GM21786 (cell line): ENCODE results near the gene PNPLA7.
"Not testable (repeated sequence)": the region's sequence is repeated elsewhere in the genome, so short reads cannot be mapped to it uniquely, and the experiment has no call there.

Source experiments
- ATAC-seq: cut with Tn5 transposase; IDR thresholded peaks from one replicate; pipeline ENCODE4 v1.9.1; 2021; ENCODE audit not compliant: unreplicated experiment

Gene PNPLA7

DNA sequence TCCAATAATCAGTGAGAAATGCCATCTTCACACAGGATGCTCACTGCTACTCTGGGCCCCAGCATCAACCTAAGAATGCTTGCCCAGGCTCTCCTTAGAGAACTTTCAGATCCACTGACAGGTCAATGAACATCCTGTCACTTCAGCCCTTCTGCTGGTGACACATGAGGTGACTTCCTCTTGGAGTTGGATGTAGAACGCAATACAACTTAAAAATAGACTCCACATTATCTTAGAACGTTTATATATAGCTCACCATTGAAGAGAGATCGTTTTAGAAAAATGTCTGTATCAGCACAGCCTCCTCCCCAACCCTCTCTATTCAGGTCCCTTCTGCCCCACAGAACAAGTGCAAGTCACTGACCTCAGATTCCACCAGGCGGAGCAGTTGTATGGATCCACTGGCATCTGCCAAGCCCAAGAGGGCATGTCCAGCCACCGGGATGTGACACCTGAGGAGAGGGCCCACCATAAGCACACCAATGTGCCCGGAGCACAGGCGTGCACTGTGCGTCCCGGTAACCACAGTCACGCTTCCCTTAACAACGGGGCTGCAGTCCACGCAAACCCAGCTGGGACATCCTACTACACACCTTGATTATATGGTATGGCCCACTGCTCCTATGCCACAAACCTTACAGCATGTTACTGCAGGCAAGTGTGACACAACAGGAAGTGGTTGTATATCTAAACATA is 25.7 kb upstream of the PNPLA7 start:
- ATAC-seq: no peak

DNA sequence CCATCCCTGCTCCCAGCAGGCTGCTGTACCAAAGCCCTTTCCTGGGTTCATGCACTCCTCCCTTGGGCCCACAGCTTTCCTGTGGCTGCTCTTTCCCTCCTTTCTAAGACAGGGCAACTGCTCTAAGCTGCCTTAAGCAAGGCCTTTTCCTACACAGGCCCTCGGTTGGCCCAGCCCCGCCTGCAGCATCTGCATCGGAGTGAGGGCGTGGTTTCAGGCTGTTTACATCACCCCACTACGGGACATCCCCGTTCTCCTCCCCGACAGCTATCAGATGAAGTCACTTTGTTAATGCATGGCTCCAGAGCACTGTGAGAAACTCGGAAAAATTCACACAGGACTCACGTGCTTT is 25.1 kb upstream of the PNPLA7 start:
- ATAC-seq: no peak

DNA sequence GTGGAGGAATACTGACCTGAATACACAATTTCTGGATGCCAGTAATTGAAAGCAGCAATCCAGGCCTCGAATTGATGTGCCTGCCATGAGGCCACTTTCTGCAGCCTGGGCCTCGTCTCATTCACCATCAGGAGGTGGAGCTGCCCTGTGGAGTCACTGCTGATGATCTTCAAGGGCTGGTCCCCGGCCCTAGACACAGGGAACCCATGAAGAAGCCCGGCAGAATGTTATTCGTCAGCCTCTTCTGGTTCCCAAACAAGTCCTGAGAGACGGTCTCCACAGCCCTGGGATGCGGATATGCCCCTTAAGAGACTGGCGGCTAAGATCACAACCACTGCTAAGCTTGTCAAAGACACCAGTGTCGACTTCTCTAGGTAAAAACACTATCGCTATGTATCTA is 24.0 kb upstream of the PNPLA7 start:
- ATAC-seq: no peak

DNA sequence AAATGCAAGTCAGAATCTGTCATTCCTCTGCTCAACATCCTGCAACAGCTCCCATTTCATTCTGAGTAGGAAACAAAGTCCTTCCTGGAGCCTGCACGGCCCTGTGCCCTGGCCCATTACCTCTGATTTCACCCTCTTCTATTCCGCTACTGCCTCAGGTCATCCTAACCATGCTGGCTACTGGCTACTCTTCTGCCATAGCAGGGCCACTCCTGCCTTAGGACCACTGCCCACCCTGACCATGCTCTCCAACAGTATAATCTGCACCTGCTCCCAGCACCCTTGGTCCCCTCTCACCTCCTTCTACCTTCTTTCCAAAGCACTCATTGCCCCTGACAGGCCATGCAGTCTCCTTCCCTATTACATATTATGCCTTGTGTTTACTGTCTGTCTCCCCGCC is 20.4 kb upstream of the PNPLA7 start:
- no peak for ATAC-seq

DNA sequence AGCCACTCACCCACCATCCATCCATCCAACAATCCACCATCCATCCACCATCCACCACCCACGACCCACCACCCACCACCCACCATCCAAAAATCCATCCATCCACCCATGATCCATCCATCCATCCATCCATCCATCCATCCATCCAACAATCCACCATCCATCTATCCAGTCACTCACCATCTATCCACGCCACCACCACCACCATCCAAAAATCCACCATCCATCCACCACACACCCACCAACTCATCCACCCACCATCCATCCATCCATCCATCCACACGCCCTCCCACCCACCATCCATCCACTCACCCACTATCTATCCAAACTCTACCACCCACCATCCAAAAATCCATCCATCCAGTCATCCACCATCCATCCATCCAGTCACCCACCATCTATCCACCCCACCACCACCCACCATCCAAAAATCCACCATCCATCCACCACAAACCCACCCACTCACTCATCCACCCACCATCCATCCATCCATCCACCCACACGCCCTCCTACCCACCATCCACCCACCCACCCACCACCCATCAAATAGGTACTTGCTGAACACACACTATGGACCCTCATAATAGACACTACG is 19.5 kb upstream of the PNPLA7 start:
- no peak for ATAC-seq

DNA sequence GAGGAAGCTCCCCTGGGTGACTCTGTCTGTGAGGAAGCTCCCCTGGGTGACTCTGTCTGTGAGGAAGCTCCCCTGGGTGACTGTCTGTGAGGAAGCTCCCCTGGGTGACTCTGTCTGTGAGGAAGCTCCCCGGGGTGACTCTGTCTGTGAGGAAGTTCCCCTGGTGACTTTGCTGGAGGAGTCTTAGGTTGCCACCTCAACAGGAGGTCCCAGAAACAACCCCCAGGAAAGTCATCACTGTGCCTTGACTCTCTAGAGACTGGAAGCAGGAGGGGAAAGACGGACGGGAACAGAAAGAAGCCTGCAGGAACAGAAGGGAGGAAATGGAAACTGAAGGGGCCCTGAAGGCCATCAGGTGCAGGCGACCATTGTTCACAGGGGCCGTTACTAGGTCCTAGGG is 18.2 kb upstream of the PNPLA7 start:
- not testable (repeated sequence) for ATAC-seq

DNA sequence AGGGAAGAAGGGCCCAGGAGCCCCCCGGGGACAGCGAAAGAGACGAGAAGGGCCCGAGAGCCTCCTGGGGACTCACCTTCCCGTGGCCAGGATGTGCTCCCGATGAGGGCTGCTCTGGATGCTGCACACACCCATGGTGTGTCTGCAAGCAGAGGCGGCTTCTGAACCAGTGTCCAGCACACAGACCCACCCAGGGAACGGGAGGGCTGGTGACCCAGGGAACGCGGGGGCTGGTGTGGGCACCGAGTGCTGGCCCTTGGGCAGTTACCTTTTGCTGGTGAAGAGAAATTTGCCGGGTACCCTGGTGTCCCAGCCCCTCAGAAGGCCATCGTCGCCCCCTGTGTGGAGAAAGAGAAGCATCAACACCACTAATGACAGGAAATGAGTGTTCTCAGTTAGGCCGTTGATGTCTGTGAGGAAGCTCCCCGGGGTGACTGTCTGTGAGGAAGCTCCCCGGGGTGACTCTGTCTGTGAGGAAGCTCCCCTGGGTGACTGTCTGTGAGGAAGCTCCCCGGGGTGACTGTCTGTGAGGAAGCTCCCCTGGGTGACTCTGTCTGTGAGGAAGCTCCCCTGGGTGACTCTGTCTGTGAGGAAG is 14.7 kb upstream of the PNPLA7 start:
- ATAC-seq: no peak

DNA sequence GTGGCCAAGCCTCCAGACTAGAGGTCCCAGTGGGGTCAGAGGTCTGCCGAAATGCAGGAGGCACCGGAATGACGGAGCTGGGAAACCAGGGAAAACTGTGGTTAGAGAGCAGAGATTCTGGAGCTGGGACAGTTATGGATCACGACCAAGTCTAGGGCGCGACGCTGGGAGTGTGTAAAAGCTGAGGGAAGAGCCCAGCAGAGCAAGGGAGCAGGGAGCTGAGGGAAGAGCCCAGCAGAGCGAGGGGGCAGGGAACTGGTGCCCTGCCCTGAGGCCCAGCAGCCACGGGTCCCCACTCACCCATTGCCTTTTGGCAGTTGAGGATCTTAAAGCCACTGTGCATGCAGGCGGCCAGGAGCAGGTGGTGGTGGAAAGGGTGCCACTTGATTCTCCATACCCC is 13.9 kb upstream of the PNPLA7 start:
- no peak for ATAC-seq

DNA sequence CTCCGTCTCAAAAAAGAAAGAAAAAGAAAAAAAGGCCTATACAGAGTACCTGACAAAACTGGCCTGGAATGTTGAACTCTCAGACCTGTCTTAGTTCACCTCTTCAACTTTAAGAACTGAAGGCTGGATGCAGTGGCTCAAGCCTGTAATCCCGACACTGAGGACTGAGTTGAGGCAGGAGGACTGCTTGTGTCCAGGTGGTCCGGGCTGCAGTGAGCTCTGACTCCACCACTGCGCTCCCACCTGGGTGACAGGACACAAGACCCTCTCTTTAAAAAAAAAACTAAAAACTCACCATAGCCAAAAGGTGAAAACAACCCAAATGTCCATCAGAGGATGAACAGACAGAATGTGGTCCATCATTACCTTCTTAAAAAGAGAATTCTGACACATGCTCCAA is 7.9 kb upstream of the PNPLA7 start:
- ATAC-seq: no peak

DNA sequence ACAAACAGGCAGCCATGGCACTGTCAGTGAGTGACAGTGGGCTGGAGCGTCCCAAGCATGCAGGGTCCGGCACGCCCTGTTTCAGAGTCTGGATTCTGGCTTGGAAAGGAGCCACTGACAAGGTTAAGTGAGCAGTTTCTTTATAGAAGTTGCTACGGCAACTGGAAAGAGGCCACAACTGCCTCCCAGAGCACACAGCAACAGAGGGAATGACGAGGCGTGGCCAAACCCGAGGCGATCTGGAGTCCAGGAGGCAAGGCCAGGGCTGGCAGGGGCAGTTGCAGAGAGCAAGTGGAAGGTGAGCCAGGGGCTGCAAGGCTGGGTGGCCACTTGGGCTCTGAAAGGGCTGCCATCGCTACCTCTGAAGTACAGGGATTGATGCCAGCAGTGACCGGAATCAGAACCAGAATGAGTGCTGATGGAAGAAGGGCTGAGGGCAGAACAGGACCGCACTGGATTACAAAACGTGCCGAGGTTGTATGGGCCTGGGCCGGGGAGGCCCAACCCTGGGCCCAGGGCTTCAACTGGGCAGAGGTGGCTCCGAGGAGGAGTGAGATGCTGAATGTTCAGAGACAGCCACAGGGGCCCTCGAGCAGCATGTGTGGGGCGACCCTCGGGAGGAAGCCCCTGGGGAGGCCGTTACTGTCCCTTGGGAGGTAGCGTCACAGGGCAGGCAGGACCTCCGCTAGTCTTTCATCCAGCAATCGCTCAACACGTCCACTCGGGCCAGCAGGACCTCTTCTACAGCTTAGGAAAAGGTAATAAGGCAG is 6.1 kb upstream of the PNPLA7 start:
- ATAC-seq: no peak

DNA sequence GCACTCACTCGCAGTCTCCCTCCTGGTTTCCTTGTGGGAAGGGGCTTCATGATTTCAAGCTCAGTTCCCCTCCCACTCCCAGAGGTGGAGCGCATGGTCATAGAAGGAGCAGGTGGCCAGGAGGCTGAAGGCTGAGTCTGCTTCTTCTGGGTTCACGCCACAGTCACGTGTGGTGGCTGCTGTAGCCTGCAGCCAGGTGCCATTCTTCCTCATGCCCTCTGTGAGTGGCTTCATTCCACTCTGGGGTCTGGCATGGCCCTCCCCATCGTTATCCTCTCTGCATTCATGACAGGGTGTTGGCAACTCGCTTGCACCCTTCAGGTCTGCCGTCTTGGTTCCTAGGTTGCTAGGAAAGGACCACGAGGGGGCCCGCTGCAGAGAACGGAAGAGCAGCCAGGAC is 5.0 kb upstream of the PNPLA7 start:
- ATAC-seq: no peak

DNA sequence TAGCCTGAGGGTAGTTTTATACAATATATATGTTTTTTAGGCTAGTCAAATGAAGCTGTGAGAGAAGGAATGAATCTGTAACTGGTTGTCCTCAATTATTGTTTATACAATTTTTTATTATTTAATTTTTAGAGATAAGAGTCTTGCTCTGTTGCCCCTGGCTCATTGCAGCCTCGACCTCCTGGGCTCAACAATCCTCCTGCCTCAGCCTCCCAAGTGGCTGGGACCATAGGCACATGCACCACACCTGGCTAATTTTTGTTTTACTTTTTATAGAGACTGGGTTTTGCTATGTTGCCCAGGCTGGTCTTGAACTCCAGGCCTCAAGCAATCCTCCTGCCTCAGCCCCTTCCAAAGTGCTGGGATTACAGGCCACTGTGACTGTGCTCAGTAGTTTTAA is 4.1 kb upstream of the PNPLA7 start:
- ATAC-seq: no peak

DNA sequence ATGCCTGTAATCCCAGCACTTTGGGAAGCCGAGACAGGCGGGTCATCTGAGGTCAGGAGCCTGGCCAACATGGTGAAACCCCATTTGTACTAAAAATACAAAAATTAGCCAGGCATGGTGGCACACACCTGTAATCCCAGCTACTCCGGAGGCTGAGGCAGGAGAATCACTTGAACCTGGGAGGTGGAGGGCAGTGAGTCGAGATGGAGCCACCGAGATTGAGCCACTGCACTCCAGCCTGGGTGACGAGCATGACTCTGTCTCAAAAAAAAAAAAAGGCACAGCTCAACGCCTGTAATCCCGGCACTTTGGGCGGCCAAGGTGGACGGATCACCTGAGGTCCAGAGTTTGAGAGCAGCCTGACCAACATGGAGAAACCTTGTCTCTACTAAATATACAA is 3.5 kb upstream of the PNPLA7 start:
- ATAC-seq: not testable (repeated sequence)

DNA sequence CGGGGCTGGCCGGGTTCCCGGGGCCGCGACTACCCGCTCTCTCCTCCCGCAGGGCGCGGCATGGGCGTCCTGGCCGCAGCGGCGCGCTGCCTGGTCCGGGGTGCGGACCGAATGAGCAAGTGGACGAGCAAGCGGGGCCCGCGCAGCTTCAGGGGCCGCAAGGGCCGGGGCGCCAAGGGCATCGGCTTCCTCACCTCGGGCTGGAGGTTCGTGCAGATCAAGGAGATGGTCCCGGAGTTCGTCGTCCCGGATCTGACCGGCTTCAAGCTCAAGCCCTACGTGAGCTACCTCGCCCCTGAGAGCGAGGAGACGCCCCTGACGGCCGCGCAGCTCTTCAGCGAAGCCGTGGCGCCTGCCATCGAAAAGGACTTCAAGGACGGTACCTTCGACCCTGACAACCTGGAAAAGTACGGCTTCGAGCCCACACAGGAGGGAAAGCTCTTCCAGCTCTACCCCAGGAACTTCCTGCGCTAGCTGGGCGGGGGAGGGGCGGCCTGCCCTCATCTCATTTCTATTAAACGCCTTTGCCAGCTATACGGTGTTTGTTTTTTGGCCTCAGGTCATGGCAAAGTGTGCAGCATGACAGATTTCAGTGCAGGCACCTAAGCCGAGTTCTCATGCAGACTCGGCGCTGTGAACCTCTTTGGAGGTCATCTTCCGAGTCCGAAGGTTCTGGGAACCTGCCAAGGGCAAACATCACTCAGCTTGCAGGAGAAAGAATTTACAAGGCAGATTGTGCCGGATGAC is 2.0 kb upstream of the PNPLA7 start:
- ATAC-seq: peak; percentile 12

DNA sequence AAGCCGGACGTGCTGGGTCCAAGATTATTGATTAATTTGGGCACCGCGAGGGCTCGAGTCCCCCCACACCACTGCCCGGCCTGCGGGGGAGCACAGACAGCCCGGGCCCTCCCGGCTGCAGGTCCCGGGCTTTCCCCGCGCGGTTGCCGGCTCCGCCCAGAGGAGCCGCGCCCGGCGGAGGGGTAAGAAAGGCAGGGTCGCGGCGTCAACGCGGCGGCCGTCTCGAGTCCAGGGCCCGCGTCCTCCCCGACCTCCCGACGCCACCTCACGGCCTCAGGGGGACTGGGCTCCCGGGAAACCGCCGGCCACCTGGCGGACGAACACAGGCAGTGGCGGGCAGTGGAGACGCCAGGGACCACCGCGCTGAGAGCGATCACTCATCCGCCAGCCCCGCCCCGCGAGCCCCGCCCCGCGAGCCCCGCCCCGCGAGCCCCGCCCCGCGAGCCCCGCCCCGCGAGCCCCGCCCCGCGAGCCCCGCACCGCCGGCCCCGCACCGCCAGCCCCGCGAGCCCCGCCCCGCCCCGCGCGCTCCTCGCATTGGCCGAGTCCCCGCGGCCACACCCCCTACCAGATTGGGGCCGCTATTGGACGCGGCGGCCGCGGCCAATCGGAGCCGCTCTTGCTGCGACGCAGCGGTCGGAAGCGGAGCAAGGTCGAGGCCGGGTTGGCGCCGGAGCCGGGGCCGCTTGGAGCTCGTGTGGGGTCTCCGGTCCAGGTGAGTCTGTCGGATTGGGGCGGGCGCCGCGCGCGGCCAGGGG is 1.2 kb upstream of the PNPLA7 start, which contains the start of gene MRPL41:
Gene MRPL41 (plus strand): TSS at position 616 of the 758 bp plus-strand sequence. CDS start 203 bp downstream, outside the sequence.
- peak; percentile 80 for ATAC-seq

DNA sequence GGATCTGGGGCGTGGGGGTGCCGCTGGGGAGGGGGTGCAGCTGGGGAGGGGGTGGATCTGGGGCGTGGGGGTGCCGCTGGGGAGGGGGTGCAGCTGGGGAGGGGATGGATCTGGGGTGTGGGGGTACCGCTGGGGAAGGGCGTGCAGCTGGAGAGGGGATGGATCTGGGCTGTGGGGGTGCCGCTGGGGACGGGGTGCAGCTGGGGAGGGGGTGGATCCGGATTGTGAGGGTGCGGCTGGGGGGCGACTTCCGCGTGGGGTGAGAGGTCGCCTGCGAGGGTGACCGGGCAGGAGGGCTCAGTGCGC is 709 bp upstream of the PNPLA7 start:
- not testable (repeated sequence) for ATAC-seq

DNA sequence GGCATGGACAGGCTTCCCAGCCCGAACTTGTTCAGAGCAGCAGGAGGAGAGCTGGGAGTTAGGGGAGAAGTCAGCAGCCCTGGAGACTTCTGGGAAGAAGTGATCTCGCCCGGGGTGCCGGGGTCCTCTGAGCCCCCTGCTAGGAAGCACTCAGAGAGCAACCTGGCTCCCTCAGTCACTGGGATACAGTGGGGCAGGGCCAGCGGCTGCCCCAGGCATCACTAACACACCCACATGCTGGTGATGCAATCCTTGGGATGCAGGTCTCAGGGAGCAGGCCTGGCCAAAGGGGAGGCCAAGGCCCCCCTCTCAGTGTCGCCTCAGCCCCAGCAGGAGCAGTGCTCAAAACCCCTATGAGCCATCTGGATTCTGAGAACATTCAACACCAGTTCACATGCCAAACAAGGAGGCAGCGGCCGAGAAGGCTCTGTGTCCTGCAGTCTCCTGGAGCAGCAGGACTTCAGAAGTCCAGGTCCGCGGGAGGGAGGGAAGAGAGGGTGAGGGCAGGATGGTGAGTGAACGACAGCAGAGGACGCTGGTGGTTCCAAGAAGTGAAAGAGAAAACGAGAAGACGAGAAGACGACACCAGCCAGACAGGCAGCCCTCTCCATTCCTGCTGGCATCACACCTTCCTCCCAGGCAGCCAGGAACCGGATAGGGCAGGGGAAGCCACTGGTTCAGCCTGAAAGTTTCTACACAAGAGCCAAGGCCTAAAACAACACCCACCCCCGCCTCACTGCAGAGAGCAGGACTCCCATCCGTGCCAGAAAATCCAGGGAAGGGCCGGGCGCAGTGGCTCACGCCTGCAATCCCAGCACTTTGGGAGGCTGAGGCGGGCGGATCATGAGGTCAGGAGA is 2.3 kb downstream of the PNPLA7 start:
- no peak for ATAC-seq

DNA sequence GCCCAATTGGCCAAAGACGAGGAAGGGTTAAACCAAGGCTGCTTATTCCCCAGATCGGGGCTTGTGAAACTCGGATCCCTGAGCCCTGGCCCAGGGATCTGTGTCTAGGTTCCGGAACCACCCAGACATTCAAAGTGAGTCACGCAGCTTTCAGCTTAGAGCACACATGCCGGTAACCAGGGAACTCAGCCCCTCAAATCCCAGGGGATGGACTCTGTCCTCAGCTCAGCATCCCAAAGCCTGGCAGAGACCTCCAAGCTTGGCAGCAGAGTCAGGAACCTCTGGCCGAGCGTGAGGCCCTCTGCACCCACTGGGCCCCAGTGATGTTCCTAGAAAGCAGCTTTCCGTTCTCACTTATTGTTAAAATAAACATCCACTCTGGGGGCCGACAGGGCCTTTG is 5.1 kb downstream of the PNPLA7 start:
- no peak for ATAC-seq

DNA sequence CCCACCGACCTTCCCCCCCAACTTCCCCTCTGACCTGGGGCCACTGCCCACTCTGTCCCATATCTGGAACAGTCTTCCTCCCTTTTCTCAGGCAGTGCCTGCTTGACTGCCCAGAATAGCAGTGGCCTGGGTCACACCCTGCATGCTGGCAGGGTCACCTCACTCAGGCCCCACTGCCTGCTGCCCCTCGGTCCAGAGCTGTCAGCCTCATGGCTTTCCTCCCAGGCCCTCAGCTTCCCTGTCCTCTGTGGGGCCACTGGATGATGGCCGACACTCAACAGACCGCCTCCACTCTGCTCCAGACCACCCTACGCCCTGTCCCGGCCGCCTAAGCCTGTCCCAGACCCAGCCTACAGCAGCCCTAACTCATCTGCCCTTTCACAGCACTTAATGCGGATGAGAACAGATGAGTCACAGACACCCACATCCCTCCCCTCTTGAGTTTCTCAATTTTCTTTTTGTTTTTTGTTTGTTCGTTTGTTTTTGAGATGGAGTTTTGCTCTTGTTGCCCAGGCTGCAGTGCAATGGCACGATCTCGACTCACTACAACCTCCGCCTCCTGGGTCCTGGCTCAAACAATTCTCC is 5.9 kb downstream of the PNPLA7 start:
- ATAC-seq: no peak
